Activated CD8-positive, alpha-beta memory T cell treated with anti-CD3 and anti-CD28 coated beads, Interleukin-2, amount 10 ng/mL, durations not matched to agents 7 days and 5 days (primary cell): Measurements from ENCODE around the gene RGS21. TPM values are rescaled to one million over a fixed set of nuclear protein-coding genes. Genes with fewer than 3 reads are reported as not detected.

Source experiments
- ATAC-seq: fragments of 150-1000 bp; cut with Tn5 transposase; one replicate; pipeline ENCODE4 v1.10.0; 2021; ENCODE audit warnings: moderate library complexity
- CTCF ChIA-PET: fragments of 350-600 bp; sonication (Branson Sonifier 250); formaldehyde crosslinking; loops from one replicate; lab custom pipeline; 2021; ENCODE audit warnings: antibody characterized with exemption; lab: Charles Lee
- DNase-seq: peaks from one replicate; pipeline ENCODE4 v3.0.0-alpha.2; 2020
- H3K27ac Mint-ChIP-seq: one replicate; pipeline ENCODE4 v1.8.0; 2021; ENCODE audit warnings: mild to moderate bottlenecking, mixed read lengths
- H3K27me3 Mint-ChIP-seq: one replicate; pipeline ENCODE4 v1.8.0; 2021; ENCODE audit warnings: mixed read lengths
- H3K36me3 Mint-ChIP-seq: one replicate; pipeline ENCODE4 v1.8.0; 2021; ENCODE audit warnings: mild to moderate bottlenecking, mixed read lengths
- H3K4me1 Mint-ChIP-seq: one replicate; pipeline ENCODE4 v1.8.0; 2021; ENCODE audit warnings: mixed read lengths
- H3K4me3 Mint-ChIP-seq: one replicate; pipeline ENCODE4 v1.8.0; 2021; ENCODE audit warnings: mild to moderate bottlenecking, moderate library complexity, mixed read lengths
- H3K9me3 Mint-ChIP-seq: one replicate; pipeline ENCODE4 v1.8.0; 2022; ENCODE audit warnings: low read depth, mixed read lengths
- total RNA-seq, 2 experiments: library from RNA; stranded (reverse); gene quantifications; one replicate each; pipeline ENCODE4 v1.2.3, GENCODE V29; 2021

Gene RGS21
- total RNA-seq, 2 experiments from 2014 or later = not detected

- Mint-ChIP-seq H3K36me3 (no peaks in the 10 kb centered on the region), H3K9me3 (no peaks in the 10 kb centered on the region), H3K4me3 (no peak overlapping the region), H3K27me3 (no peaks in the 10 kb centered on the region), H3K27ac (no peak overlapping the region), H3K4me1 (no peaks in the 10 kb centered on the region)
- CTCF ChIA-PET = no interaction called here
- ATAC-seq (no peak), DNase-seq (no peak)
These were observed 34.8 kb downstream of the RGS21 start for GRCh38 chr1:192351550-192351949.

GRCh38 chr1:192357924-192358323, 41.1 kb downstream of the RGS21 start:
- no peaks in the 10 kb centered on the region for H3K4me1 Mint-ChIP-seq

DNA sequence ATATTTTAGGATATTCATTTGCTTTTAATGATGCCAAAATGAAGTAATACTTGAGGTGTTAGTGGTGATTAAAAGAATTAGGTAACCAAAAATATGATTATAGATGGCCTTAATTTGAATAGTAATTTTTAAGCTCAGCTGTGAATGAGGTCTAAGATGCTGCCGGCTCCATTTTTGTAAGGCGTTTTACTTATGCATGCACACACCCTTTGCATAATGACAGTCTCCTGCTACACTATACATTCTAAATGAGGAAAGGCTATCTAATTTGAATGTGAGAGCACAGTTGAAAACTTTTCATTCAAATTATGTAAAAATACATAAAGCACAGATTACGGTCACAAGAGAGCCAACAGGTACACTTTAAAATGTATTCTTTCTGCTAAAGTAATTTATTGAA, 41.6 kb downstream of the RGS21 start:
- H3K4me1 Mint-ChIP-seq = no peaks in the 10 kb centered on the region
- no peaks in the 10 kb centered on the region for H3K36me3 Mint-ChIP-seq
- H3K9me3 Mint-ChIP-seq = no peaks in the 10 kb centered on the region
- no peak overlapping the region for H3K4me3 Mint-ChIP-seq
- ATAC-seq (no peak), DNase-seq (no peak)
- no peaks in the 10 kb centered on the region for H3K27me3 Mint-ChIP-seq
- CTCF ChIA-PET = no interaction called here
- H3K27ac Mint-ChIP-seq = no peak overlapping the region

More at GRCh38 chr1:192357924-192358323, 41.1 kb downstream of the RGS21 start:
- no peaks in the 10 kb centered on the region for H3K9me3 Mint-ChIP-seq
- no peak overlapping the region for H3K27ac Mint-ChIP-seq
- CTCF ChIA-PET = no interaction called here
- ATAC-seq = no peak
- H3K27me3 Mint-ChIP-seq = no peaks in the 10 kb centered on the region
- H3K36me3 Mint-ChIP-seq = no peaks in the 10 kb centered on the region
- no peak overlapping the region for H3K4me3 Mint-ChIP-seq
- DNase-seq = no peak

DNA sequence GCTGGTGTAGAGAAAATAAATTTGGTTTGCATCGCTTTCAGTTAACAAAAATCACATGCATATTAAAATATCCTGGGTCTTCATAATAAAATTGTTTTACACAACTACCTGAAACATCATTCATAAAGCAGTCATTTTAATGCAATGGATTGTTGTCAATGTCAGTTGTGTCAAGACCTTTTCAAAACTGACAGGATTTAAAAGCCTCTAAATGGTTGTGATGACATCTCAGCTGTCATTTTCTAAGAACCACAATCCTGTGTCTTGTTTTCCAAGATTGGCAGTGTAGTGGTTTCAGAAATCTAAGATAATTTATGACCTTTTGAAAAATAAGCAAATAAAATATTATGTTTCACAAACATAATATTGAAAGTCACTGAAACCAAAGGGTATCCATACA, 42.0 kb downstream of the RGS21 start:
- Mint-ChIP-seq H3K36me3 (no peaks in the 10 kb centered on the region), H3K4me1 (no peaks in the 10 kb centered on the region), H3K4me3 (no peak overlapping the region), H3K9me3 (no peaks in the 10 kb centered on the region), H3K27ac (no peak overlapping the region), H3K27me3 (no peaks in the 10 kb centered on the region)
- CTCF ChIA-PET = no interaction called here
- ATAC-seq = no peak
- DNase-seq = no peak

DNA sequence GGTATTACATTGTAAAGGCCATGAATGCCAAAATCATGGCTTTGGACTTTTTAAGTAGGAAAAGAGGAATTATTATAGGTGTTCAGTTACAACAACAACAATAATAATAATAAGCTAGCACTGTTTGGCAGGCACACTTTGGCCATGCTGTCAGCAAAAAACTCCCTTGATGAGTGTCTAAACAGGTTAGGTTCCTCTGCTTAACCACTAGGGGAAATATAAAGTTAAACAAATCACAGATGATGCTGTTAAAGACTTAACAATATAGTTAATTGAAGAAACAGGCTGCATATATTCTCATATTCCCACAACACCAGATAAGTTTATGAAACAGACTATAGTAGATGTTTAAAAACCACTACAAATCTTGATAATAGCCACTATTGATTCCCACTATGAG, 46.4 kb downstream of the RGS21 start:
- Mint-ChIP-seq H3K4me3 (no peak overlapping the region), H3K4me1 (no peaks in the 10 kb centered on the region), H3K9me3 (no peaks in the 10 kb centered on the region), H3K27me3 (no peaks in the 10 kb centered on the region), H3K27ac (no peak overlapping the region), H3K36me3 (no peaks in the 10 kb centered on the region)
- no peak for DNase-seq
- CTCF ChIA-PET = no interaction called here
- ATAC-seq = no peak

- no peaks in the 10 kb centered on the region for H3K27me3 Mint-ChIP-seq
- ATAC-seq (no peak), DNase-seq (no peak)
- no peak overlapping the region for H3K4me3 Mint-ChIP-seq
- no peak overlapping the region for H3K27ac Mint-ChIP-seq
- CTCF ChIA-PET = no interaction called here
- no peaks in the 10 kb centered on the region for H3K4me1 Mint-ChIP-seq
- H3K9me3 Mint-ChIP-seq = no peaks in the 10 kb centered on the region
- H3K36me3 Mint-ChIP-seq = no peaks in the 10 kb centered on the region
These were observed 50.6 kb downstream of the RGS21 start for GRCh38 chr1:192367436-192367835.

- DNase-seq = no peak
- H3K36me3 Mint-ChIP-seq = no peaks in the 10 kb centered on the region
- H3K9me3 Mint-ChIP-seq = no peaks in the 10 kb centered on the region
- no peak overlapping the region for H3K27ac Mint-ChIP-seq
- peaks cover 2% of the 10 kb centered on the region for H3K27me3 Mint-ChIP-seq
- CTCF ChIA-PET = no interaction called here
- H3K4me1 Mint-ChIP-seq = no peaks in the 10 kb centered on the region
- no peak for ATAC-seq
- H3K4me3 Mint-ChIP-seq = no peak overlapping the region
These were observed 58.5 kb downstream of the RGS21 start for GRCh38 chr1:192375306-192375705.

DNA sequence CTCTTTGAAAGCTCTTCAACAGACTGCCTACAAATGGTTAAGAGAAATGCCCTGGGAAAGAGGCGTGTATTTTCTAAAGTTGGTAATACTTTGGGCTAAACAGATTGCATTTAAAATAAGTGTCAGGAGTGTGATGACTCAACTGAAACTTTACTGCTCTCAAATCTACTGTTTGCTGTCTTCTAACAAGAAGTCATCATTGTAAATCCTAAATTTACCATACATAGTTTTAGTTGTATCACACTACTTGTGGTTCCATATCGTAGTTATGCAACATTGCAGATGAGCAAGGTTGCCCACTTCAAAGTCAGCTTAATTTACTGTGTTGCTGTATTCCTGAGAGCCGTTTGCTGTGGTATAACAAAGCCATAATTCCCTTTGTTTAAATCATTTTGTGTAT, 59.6 kb downstream of the RGS21 start:
- Mint-ChIP-seq H3K27me3 (peaks cover 2% of the 10 kb centered on the region), H3K9me3 (no peaks in the 10 kb centered on the region), H3K4me1 (no peaks in the 10 kb centered on the region), H3K27ac (no peak overlapping the region), H3K4me3 (no peak overlapping the region), H3K36me3 (no peaks in the 10 kb centered on the region)
- ATAC-seq = no peak
- DNase-seq = no peak
- CTCF ChIA-PET = no interaction called here

GRCh38 chr1:192378276-192378675, 61.5 kb downstream of the RGS21 start:
- CTCF ChIA-PET = no interaction called here
- DNase-seq = no peak
- Mint-ChIP-seq H3K27ac (no peak overlapping the region), H3K27me3 (peaks cover 2% of the 10 kb centered on the region), H3K4me3 (no peak overlapping the region), H3K4me1 (no peaks in the 10 kb centered on the region), H3K9me3 (no peaks in the 10 kb centered on the region), H3K36me3 (no peaks in the 10 kb centered on the region)
- no peak for ATAC-seq

GRCh38 chr1:192378878-192379277, 62.1 kb downstream of the RGS21 start:
- H3K27me3 Mint-ChIP-seq = peaks cover 2% of the 10 kb centered on the region
- CTCF ChIA-PET = no interaction called here
- H3K9me3 Mint-ChIP-seq = no peaks in the 10 kb centered on the region
- H3K27ac Mint-ChIP-seq = no peak overlapping the region
- H3K4me1 Mint-ChIP-seq = no peaks in the 10 kb centered on the region
- no peak overlapping the region for H3K4me3 Mint-ChIP-seq
- ATAC-seq = no peak
- DNase-seq = no peak
- H3K36me3 Mint-ChIP-seq = no peaks in the 10 kb centered on the region

GRCh38 chr1:192379554-192379953, 62.8 kb downstream of the RGS21 start:
- Mint-ChIP-seq H3K27ac (no peak overlapping the region), H3K27me3 (no peaks in the 10 kb centered on the region), H3K9me3 (no peaks in the 10 kb centered on the region), H3K36me3 (no peaks in the 10 kb centered on the region), H3K4me3 (no peak overlapping the region), H3K4me1 (no peaks in the 10 kb centered on the region)
- CTCF ChIA-PET = no interaction called here
- ATAC-seq = no peak
- no peak for DNase-seq

GRCh38 chr1:192382758-192383157, 66.0 kb downstream of the RGS21 start:
- DNase-seq (no peak), ATAC-seq (no peak)
- Mint-ChIP-seq H3K4me3 (no peak overlapping the region), H3K27me3 (no peaks in the 10 kb centered on the region), H3K27ac (no peak overlapping the region), H3K9me3 (no peaks in the 10 kb centered on the region), H3K36me3 (no peaks in the 10 kb centered on the region), H3K4me1 (no peaks in the 10 kb centered on the region)
- CTCF ChIA-PET = no interaction called here

DNA sequence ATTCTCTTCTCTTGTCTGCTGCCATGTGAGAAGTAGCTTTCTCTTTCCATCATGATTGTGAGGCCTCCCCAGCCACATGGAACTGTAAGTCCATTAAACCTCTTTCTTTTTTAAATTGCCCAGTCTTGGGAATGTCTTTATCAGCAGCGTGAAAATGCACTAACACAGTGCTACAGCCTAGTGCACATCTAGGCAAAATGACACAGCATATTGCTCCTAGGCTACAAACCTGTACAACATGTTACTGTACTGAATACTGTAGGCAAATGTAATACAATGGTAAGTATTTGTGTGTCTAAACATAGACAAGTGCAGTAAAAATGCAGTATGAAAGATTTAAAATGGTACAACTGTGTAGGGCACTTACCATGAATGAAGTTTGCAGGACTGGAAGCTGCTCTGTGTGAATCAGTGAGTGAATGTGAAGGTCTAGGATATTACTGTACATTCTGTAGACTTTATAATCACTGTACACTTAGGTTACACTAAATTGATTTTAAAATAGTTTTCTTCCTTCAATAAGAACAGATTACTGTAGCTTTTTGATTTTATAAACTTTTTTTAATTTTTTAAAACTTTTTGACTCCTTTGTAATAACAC, 69.4 kb downstream of the RGS21 start:
- no peaks in the 10 kb centered on the region for H3K9me3 Mint-ChIP-seq
- CTCF ChIA-PET = no interaction called here
- H3K27me3 Mint-ChIP-seq = no peaks in the 10 kb centered on the region
- DNase-seq = no peak
- H3K27ac Mint-ChIP-seq = no peak overlapping the region
- H3K4me3 Mint-ChIP-seq = no peak overlapping the region
- no peak for ATAC-seq
- no peaks in the 10 kb centered on the region for H3K36me3 Mint-ChIP-seq
- H3K4me1 Mint-ChIP-seq = no peaks in the 10 kb centered on the region

- Mint-ChIP-seq H3K9me3 (no peaks in the 10 kb centered on the region), H3K4me3 (no peak overlapping the region), H3K36me3 (no peaks in the 10 kb centered on the region), H3K4me1 (no peaks in the 10 kb centered on the region), H3K27me3 (no peaks in the 10 kb centered on the region), H3K27ac (no peak overlapping the region)
- no peak for DNase-seq
- CTCF ChIA-PET = no interaction called here
- no peak for ATAC-seq
These were observed 78.4 kb downstream of the RGS21 start for GRCh38 chr1:192395211-192395610.

DNA sequence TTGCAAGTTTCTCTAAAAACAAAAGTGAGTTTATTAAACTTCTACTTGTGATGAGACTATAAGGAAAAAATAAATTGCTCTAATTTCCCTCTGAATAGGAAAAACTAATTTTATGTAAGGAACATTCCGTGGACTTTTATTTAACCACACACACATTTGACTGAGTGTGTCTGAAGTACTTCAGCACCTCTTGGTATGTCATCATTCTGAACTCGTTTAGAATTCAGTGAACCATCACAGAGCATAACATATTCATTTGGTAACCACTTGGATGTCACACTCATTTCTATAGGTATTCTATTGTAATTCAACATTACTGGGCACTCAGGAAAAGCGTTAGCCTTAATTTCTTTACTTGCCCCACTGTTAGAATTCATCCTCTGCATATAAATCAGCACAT, 79.1 kb downstream of the RGS21 start:
- Mint-ChIP-seq H3K27me3 (no peaks in the 10 kb centered on the region), H3K4me3 (no peak overlapping the region), H3K4me1 (no peaks in the 10 kb centered on the region), H3K27ac (no peak overlapping the region), H3K9me3 (no peaks in the 10 kb centered on the region), H3K36me3 (no peaks in the 10 kb centered on the region)
- ATAC-seq (no peak), DNase-seq (no peak)
- CTCF ChIA-PET = no interaction called here
